DMS 273 (cell line): ENCODE results near the gene IRF8.
"Not testable (repeated sequence)": the region's sequence is repeated elsewhere in the genome, so short reads cannot be mapped to it uniquely, and the experiment has no call there.

ENCODE experiments used
- DNase-seq: peaks from one replicate; lab custom pipeline; 2025; ENCODE audit not compliant: unreplicated experiment; lab: John Stamatoyannopoulos, UW

The IRF8 gene

DNA sequence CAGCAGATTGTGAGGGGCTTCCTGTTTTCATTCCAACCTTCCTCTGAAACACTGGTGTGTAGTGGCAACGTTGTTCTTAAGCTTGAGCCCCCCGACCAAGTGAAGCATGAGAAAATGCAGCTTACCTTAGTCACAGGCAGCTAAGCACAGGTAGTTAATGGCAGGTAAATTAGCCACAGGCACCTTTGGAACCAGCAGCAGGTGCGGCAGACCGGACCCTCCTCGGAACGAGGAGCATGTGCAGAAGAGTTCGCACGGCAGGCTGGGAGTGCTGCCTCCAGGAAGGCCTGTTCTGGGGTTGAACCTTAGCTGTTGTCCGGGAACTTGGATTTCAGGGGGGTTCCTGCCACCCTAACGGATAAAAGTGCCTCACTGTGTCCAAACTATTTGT lies 7.2 kb upstream of the IRF8 start:
- no peak for DNase-seq

DNA sequence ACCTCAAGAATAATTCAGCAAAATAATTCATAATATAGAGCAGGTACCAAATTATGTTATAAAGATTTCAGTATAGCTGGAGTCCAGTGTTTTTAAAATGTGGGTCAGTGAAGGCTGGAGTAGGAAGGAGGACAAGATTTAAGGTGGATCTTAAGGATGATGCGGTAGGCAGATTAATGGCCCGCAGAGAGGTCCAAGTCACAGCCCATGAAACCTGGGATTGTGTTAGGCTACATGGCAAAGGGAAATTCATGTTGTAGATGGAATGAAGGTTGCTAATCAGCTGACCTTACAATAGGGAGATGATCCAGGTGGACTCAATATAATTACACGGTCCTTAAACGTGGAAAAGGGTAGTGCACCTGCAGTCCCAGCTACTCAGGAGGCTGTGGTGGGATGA lies 6.2 kb upstream of the IRF8 start:
- DNase-seq = no peak

DNA sequence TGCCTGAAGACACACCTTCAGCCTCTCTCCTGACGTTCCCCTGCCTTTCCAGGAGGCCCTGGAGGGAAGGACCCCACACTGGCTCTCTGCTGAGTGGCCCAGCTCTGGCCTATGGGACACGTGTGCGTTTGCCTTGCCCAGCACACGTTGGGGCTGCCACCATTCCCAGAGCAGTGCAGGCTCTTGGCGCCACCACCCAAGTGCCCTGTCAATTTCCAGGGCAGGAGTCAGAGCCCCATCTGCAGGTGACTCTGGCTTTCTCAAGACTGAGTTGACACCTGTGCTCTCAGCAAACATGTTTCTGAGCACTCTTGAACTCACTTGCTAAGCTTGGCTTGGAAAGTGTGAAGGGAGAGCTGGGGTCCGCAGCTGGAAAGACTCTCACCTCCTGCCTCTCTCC lies 4.7 kb upstream of the IRF8 start:
- peak; percentile 19 for DNase-seq

DNA sequence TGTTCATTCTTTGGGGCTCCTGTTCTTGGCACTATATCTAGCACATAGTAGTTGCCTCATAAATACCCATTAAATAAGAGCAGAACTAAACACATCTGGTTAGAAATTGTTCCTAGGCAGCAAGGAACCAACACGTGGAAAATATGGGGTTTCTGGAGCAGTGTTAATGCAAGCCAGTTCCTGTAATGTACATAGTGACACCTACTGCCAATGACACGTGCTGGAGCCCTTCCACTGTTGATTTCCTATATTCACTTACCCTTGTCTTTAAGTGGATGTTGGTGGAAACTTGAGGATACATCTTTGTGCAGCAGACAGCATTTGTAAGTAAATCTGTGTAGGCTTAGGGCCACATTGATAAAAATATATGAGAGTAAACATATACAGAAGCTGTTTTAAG lies 1.6 kb upstream of the IRF8 start:
- DNase-seq = peak; percentile 13

DNA sequence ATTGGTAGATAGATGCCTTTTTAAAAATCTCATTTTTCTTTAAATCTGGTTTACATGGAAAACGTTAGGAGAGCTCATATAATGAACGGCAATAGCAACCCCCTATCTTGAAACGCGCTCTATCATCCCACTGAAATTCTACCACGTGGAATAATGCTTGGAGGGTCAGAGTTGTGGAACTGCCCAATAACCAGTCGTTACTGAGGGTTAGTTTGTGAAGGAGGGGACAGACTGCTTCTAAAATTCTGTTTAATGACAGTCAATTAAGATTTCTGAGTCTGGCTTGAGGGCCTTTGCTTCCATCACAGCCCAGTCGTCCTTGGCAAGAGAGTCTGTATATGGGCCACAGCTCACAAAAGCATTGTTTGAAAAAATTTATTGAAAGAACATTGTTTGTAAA lies 482 bp downstream of the IRF8 start:
- no peak for DNase-seq

DNA sequence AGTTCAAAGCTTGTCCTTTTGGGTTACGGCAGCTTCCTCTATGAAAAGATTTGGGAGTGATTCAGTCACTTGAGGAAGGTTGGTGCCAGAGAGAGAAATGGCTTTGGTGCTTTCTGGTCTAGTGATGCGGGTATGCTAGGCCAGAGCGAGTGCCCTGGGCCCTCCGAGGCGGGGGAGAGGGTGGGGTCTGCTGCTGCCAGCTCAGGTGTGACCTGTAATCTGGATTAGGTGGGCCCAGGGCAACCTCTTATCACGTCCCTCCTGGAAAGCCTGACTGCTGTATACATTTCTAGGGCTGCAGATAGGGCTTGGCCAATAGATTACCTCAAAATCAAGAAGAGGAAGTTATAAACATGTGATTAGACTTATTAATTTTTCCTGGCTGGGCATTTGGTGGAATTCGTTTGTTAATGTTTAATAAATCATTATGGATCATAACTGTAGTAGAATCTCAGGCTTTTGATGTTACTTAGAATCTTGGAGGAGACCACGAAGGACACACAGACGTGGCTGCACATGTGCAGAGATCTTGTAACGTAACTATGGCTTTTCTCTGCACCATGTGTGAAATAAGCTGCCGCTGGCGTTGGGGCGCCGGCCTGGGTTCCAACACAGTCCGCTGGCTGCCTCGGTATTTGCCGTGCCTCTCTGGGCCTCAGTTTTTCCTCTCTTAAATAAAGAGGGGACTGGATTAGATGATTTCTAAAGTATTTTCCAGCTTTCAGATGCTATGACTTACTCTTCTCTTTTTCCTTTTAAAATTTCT lies 1.2 kb downstream of the IRF8 start:
- no peak for DNase-seq

DNA sequence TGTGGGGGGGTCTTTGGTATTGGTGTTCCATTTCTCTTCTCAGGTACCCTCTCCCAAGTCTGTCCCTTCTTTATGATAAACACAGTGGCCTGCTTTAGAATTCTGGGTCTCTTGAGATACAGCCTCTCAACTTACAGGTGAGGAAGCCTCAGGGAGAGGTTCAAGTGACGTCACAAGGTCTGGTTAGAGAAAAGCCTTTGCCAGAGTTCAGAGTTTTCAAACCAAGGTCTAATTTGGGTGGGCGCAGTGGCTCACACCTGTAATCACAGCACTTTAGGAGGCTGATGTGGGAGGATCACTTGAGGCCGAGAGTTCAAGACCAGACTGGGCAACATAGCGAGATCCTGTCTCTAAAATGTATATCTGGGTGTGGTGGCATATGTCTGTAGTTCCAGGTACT lies 2.1 kb downstream of the IRF8 start:
- DNase-seq = no peak

DNA sequence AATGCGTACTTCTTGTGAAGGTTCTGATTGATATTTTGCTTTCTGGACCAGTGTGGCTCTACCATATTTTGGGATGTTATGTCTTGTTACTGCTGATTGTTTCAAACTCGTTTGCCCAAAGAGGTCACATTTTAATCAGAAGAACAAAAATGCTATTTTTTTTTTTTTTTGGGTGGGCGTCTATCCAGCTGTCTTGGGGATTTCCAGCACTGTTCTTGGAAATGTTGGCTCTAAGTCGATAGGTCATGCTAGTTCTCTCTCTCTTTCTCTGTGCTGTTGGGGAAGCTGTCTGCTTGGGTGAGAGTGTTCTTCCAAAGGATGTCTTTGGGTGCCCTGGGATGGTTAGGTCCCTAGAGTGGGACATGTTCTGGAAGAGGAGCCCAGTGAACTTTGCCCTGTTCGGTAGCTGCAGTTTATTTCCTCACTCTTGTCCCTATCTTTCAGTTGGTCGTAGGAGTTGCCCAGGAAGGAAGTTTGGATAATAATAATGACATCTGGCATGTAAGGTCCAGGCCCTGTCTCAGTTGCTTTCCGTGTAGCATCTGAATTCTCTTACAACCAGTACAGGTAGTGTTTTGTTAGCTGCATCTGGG lies 2.9 kb downstream of the IRF8 start:
- no peak for DNase-seq

DNA sequence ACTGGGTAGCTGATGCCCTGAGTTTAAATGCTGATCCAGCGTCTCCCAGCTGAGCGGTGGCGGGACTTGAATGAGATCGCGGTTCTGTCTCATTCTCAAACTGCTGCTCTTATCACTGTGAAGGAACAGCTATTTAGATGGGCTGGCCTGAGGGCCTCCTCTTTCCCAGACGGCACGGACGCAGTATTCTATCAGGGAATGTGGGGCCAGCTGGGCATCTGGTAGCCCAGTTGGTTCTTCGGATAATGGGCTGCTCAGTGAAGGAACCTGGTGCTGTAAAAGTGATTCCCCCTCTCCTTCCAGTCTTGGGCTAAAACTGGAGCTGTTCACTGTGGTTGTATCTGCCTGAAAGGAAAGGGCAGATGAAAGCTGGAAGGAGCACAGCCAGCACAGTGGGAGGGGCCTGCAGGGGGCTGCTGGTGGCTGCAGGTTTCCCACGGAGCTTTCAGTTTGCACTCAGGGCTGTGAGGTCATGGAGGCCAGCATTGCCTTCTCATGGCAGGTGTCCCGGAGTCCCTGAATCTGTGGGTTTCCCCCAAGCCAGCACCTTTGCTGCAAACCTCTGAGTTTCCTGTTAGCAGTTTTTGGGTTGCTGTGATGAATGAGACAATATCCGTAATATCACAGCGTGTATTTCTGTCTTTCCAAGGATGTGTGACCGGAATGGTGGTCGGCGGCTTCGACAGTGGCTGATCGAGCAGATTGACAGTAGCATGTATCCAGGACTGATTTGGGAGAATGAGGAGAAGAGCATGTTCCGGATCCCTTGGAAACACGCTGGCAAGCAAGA lies 3.6 kb downstream of the IRF8 start:
- DNase-seq = no peak

DNA sequence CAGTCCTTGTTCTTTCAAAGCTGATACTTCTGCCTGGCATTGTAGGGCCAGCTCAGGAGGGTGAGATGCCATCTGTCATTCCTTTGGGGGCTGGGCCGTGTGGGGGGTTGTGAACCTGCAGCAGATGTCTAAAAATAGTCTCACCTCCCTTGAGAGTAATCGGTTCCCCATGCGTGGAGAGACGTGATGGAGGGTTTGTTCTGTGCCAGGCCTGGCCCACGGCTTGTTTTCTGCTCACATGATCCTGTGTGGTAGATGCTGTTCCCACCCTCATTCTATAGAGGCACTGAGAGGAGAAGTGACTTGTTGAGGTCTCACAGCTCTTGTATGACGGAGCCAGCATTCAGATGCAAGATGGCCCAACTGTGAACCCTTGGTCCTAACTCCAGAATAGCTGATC lies 4.6 kb downstream of the IRF8 start:
- peak; percentile 48 for DNase-seq

DNA sequence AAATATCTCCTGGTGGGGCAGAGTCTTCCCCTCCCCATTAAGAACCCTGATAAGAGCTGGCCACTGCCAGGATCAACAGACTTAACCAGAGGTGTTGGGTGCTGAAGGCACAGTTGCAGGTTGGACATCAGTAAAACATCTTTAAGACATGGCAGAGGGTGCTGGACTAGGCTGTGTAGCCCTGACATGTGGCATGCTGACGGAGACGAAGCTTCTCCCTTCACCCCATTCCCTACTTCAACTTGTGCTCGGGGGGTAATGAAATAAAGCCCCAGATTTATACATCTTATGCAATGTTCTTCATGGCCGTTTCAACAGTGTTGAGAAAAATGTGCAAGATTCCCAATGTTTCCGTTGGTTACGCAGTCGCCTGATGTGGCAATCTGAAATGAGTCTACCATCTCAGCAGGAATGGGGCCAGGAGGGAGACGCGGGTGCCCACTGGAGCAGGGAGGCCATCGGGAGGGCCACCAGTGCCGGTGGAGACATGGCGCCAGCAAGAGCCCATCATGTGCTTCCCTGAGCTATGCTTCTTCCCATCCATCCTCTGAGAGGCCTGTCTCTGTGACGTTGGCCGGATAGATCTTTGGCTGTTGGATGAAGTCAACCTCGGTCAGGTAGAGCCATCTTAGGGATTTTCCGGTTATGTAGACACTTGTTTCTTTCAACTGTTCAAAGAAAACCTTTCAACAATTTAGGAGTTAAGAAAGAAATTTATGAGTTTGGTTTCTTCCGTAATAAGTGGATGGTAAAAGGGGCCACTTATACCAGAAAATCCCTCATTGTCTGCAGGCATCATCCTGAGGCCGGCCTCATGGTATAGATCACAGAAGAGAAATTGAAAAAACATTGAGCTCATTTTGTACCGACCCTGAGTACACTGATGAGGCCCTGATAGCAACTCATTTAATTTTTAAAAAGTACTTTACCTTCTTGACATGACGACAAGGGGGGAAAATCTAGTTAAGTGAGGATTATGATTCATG lies 6.4 kb downstream of the IRF8 start:
- no peak for DNase-seq

DNA sequence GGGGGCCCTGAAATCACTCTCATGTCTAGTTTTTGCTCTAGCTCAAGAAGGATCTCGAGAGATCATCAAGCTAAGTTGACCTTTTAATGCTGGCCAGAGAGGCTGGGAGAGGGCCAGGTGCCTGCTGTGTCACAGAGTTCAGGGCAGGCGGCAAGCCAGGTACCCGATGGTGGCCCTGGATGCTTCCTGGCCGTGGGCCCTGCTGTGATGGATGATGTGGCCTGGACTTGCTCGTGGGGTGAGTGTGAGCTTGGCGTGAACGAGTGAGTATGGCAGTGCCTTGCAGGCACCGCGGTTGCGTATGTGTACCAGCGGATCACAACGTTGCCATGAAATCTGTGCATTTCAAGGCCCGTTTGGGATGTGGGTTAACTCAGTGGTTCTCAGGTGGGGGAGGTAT lies 7.4 kb downstream of the IRF8 start:
- no peak for DNase-seq

DNA sequence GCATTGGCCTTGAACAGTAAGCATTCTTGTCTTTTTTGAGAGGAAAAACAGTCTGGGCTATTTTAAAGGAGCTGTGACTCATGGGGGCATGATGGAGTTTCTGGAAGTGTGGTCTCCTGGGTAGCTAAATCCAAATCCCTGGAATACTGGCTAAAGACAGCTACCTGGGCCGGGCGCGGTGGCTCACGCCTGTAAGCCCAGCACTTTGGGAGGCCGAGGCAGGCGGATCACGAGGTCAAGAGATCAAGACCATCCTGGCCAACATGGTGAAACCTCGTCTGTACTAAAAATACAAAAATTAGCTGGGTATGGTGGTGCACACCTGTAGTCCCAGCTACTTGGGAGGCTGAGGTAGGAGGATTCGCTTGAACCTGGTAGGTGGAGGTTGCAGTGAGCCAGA lies 8.3 kb downstream of the IRF8 start:
- not testable (repeated sequence) for DNase-seq

DNA sequence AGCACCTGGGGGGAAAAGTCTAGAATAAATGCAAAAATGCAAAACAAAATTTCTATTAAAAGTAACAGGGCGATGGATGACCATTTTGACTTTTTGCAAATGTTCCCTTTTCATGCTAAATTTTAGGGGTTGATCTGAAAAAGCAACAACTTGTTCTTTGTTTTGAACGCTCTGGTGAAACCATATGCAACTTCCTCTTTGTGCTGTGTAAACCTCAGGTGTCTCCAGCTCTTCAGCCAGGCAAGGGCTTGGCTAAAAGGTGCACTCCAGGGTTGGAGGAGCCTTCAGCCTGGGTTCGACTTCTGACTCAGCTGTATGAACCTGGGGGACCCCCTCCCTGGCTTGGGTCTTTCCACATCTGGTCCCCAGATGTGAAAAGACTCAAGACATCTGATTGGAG lies 9.5 kb downstream of the IRF8 start:
- DNase-seq = no peak

DNA sequence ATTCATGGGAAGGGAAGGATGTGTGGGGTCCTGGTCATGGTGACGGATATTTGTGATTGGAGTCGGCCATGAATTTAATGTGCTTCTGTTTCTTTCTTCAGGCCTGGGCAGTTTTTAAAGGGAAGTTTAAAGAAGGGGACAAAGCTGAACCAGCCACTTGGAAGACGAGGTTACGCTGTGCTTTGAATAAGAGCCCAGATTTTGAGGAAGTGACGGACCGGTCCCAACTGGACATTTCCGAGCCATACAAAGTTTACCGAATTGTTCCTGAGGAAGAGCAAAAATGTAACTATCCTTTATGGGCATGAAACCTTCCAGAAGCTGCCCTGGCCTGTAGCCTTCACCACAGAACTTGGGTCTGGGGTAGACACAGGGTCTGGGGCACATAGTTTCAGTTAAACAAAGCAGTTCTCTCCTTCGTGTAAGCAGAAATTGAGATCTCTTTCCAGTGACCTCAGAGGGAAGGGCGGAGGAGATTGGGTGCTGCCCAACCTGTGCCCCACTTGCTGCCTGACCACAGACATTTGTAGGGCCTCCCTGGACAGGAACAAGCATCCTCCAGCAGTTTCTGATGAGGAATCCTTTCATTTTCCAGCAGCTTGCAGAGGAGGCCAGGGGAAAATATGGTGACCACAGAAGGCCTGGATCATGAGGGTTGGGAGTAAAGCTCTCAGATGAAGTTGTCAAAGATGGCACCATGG lies 10.1 kb downstream of the IRF8 start:
- DNase-seq = no peak

DNA sequence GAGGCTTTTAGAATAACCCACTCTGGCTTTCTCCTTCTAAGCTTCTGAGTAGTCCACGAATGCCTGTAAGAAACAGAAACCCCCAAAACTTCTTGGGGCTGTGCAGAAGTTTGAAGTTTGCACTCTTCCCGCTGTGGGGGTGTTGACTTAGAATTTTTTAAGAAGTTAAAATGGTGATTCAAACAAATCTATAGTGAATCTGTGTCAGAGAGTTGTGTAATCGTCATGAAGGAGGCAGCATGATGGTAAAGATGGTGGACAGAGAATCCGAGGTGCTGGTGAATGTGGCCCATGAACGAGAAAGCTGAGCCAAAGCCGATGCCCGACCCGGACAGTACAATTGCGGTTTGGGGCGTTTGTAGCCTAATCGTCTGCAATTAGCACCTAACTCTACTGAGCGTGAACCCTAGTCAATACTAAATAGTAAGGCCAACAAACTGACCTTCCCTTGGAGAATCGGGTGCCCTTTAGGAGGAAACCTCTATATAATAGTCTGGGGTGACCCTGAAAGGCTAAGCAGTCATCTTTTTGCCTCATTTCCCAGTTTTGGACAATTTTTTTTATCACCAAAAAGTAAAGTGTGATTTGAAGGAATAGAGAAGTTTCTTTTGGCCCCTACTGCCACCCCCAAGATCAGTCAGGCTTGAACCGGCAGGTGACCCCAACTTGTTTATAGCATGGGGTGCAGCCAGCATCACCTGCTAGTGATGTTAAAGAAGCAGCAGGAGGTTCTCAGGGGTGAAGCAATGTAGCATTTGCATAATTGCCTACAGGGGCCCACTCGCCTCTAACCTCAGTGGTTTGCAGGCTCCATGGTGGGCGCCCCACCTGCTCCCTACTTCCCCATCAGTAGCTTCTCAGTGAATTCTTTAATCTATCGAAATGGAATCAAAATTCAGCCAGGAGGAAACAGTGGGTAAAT lies 11.2 kb downstream of the IRF8 start:
- no peak for DNase-seq

DNA sequence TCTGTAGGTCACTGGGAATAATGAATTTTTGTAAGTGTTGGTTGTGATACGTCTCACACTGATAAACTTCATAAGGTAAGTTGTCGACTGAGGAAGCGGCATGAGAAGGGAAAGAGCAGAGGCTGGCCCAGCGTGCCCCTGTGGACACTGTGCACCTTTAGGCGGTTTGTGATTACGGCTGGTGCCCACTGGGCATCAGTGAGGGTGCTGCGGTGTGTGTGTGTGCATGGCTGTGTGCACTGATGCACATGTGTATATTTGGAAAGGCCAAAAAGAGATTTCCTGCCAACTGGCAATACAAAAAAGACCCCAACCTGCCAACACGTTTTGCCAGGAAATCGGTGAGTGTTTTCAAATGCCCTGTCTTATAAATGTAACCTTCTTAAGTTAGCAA lies 11.9 kb downstream of the IRF8 start:
- DNase-seq = no peak

DNA sequence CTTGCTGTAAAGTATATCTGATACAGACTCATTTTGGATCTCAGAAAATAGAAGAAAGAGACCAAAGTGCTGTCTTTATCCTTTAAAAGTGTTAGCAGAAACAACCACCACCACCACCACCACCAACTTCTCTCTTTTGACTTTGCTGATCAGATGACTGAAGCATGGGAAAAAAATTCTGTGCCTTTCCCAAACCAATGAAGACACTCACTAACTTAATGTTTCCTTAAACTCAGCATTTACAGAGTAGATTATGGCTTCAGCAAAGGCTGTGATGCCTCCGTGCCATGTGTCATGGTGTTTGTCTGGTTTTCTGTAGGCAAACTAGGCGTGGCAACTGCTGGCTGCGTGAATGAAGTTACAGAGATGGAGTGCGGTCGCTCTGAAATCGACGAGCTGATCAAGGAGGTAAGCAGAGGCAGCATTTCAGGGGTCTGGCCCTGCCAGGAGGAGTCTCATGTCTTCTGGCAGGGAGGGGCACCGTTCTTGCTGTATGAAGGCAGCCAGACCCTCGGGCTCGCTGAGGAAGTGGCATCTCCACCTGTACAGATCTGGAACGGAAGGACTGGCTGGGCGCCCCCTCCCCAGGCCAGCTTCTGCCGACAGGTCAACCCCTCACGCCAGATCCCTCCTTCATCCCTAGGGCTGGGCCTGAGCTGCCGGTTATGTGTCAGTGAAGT lies 12.4 kb downstream of the IRF8 start:
- no peak for DNase-seq
